ENCODE measurements around the gene PPP1R9B. TPM values are rescaled to one million over a fixed set of nuclear protein-coding genes. Genes with fewer than 3 reads are reported as not detected.
A peak's percentile ranks its signal among the peaks of the same experiment; 100 is the strongest.

Gene PPP1R9B
- total and polyA plus RNA-seq, 2 of the 8 experiments (the other 6 are each of a cell fraction or from before 2014, with no cell fraction given): 5.2 to 13.1 TPM

DNA sequence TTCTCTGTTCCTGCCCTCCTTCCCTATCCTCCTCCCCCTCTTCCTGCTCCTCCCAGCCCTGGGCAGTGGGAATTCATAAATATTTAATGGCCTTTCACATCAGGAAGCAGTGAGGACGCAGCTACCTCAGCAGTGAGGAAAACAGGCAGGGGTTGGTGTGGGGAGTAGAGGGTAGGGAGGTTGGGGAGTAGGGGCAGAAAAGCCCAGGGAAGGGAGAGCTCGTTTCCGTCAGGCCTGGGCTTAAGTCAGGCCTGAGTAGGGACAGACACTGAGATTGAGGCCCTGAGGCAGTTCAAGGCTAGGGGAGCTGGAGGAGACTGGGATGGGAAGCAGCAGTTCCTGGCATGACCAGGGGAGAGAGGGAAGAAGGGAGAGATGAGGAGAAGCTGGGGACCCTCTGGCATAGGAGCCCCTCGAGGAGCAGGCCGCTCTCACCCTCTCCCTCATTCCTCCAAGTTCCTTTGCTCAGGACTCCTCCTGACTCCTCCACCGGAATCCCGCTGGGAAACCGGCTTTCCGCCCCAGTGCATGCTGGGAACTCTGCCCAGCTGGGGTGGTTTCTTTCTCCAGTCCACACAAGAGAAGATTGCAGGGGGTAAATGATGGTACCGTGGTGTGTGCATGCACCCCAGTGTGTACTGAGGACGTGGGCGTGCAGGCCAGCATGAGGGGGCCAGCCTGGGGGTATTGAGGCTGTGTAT lies 26.7 kb downstream of the PPP1R9B start:
- H4K5ac ChIP-seq (ENCODE audit: insufficient read length, low read depth, low read length): peak overlapping the region; percentile 8
- peaks cover 7% of the 10 kb centered on the region for H3K23me2 ChIP-seq (ENCODE audit: low read depth, low read length)
- H3K27me3 ChIP-seq (replicated peaks in 1 of 4; ENCODE audit: control insufficient read depth in 3 of 4, extremely low read depth in 1 of 4, insufficient read depth in 3 of 4, low read length in 3 of 4): peaks cover 0 to 11% (median 3%) of the 10 kb centered on the region in 4 experiments; a peak in 5 of 7 replicates
- peak overlapping the region; percentile 40 for H3K4ac ChIP-seq (replicated peaks; ENCODE audit: insufficient read length, low read depth, low read length)
- CTCF ChIA-PET (ENCODE audit: partially characterized antibody): interaction anchor here (0.8 to 23.0 kb wide), 16 partner anchors 10 to 146 kb away, joined by 3 to 412 read pairs (median 6); partner anchors contain the start of genes PDK2 and SGCA
- H4K8ac ChIP-seq (ENCODE audit: extremely low read depth, insufficient read depth, low read length): no peak overlapping the region
- DNase-seq (ENCODE audit: low read depth in 1 of 2, low spot score in 2 of 2): no peak
- H3K4me2 ChIP-seq (ENCODE audit: insufficient read depth in 1 of 2, low read depth in 2 of 2, low read length in 2 of 2): peak overlapping the region; percentile 24 to 42
- peak; percentile 44 for TF ChIP-seq ASH2L (IDR thresholded peaks at IDR 0.05; ENCODE audit: low read length)
- TF ChIP-seq ZNF274 (IDR thresholded peaks at IDR 0.05; ENCODE audit: borderline replicate concordance, extremely low read depth, low read length): no peak
- H3K18ac ChIP-seq (ENCODE audit: extremely low read depth, low read length): peak overlapping the region; percentile 66; the same call in 1 of the 2 replicates
- H3K36me3 ChIP-seq (ENCODE audit: control insufficient read depth in 2 of 4, insufficient read depth in 4 of 4, low read length in 3 of 4): no peaks in the 10 kb centered on the region
- H3K79me2 ChIP-seq (ENCODE audit: control insufficient read depth in 1 of 2, insufficient read depth in 2 of 2, low read length in 2 of 2): no peaks in the 10 kb centered on the region
- H2BK20ac ChIP-seq (ENCODE audit: low read length): peak overlapping the region; percentile 88
- WGBS, 2 experiments (ENCODE audit: extremely low coverage in 1 of 2, insufficient coverage in 1 of 2, insufficient read length in 1 of 2, insufficient replicate concordance in 2 of 2, low coverage in 1 of 2, low lambda C conversion rate in 2 of 2, missing lambda C conversion rate in 1 of 2): 39% methylated on average over 12 of the region's 12 CpGs; no CpG with 5 or more reads in 1 of the 2 experiments
- no peak for FAIRE-seq
- H3K4me3 ChIP-seq (ENCODE audit: extremely low read depth in 1 of 4, insufficient read depth in 2 of 4, low read depth in 3 of 4, low read length in 4 of 4): 0 out of 8 replicates have a peak overlapping the region, but pooled peaks of 1 of the 4 experiments have one; percentile 3
- H2BK15ac ChIP-seq (ENCODE audit: low read length): peak overlapping the region; percentile 89
- H3K9me3 ChIP-seq (ENCODE audit: insufficient read depth in 2 of 2, low read depth in 1 of 2, low read length in 1 of 2): no peaks in the 10 kb centered on the region
- peaks cover 5 to 24% (median 19%) of the 10 kb centered on the region in 4 experiments for H3K4me1 ChIP-seq (replicated peaks in 1 of 4; ENCODE audit: control insufficient read depth in 3 of 4, insufficient read depth in 4 of 4, low read length in 3 of 4)
- no peak overlapping the region for H3K56ac ChIP-seq (replicated peaks; ENCODE audit: insufficient read length, low read depth, low read length)
- H3K23ac ChIP-seq (ENCODE audit: insufficient read length): no peak overlapping the region
- no peak overlapping the region for H3K14ac ChIP-seq (ENCODE audit: insufficient read length)
- H2AK5ac ChIP-seq (ENCODE audit: low read depth, low read length): peak overlapping the region; percentile 77; the same call in 1 of the 2 replicates
- H3K9ac ChIP-seq (replicated peaks in 1 of 4; ENCODE audit: extremely low read depth in 1 of 4, low read depth in 3 of 4, low read length in 3 of 4): no peak overlapping the region; a peak in 1 of 7 replicates
- H2BK120ac ChIP-seq (replicated peaks; ENCODE audit: low read depth, low read length): no peak overlapping the region
- no peaks in the 10 kb centered on the region for H4K20me1 ChIP-seq (replicated peaks in 1 of 2; ENCODE audit: control insufficient read depth in 1 of 2, insufficient read depth in 2 of 2, low read length in 2 of 2)
- H2AFZ ChIP-seq (ENCODE audit: low read length): no peak overlapping the region
- no peaks in the 10 kb centered on the region for H3K79me1 ChIP-seq (ENCODE audit: low read depth, low read length)
- POLR2A ChIA-PET (ENCODE audit: partially characterized antibody): interaction anchor here (0.6 to 2.2 kb wide), 12 partner anchors 8 to 237 kb away, joined by 3 to 10 read pairs (median 4); partner anchors contain the start of gene TMEM92
- H2BK12ac ChIP-seq (ENCODE audit: low read depth, low read length): no peak overlapping the region; the same call in 1 of the 2 replicates
- H2BK5ac ChIP-seq (ENCODE audit: low read depth, low read length): peak overlapping the region; percentile 86; the same call in 1 of the 2 replicates
- peak overlapping the region; percentile 37 for H3K27ac ChIP-seq (ENCODE audit: low read depth, low read length)
- H4K91ac ChIP-seq (replicated peaks; ENCODE audit: insufficient read length, low read length): peak overlapping the region; percentile 30
